Cardiac fibroblast (primary cell): ENCODE data around the gene PKLR.
A peak's percentile ranks its signal among the peaks of the same experiment; 100 is the strongest.

Experiments used
- DNase-seq, 2 donors: peaks; one replicate each; pipeline versions ENCODE4 v3.0.0 to v3.0.0-alpha.2; 2010; ENCODE audit warnings: low read depth in 2 of 2
- H3K4me3 ChIP-seq, 2 donors: replicated peaks in 1 of 2; 1 replicate in 1 of 2; 2 replicates in 1 of 2; pipeline ENCODE4 v1.5.1; 2011; ENCODE audit warnings: low read depth in 2 of 2, low read length in 2 of 2, mild to moderate bottlenecking in 2 of 2, moderate library complexity in 1 of 2
- CTCF ChIP-seq: IDR thresholded peaks from one replicate; pipeline ENCODE4 v1.5.1; 2011; ENCODE audit warnings: low read depth, mild to moderate bottlenecking, low read length, inconsistent platforms

The PKLR gene

GRCh38 chr1:155260276-155260675, 41.0 kb downstream of the PKLR start:
- H3K4me3 ChIP-seq: no peak overlapping the region
- TF ChIP-seq CTCF: no peak
- DNase-seq: no peak

GRCh38 chr1:155256058-155256852, 45.0 kb downstream of the PKLR start:
- H3K4me3 ChIP-seq: peak overlapping the region in 1 of 2 donors; percentile 76
- DNase-seq: no peak
- no peak for TF ChIP-seq CTCF

GRCh38 chr1:155255243-155256007, 45.8 kb downstream of the PKLR start, which contains the start of gene ENTREP3:
ENTREP3 (minus strand) TSS chr1:155255483; CDS start chr1:155254877, 606 bp downstream.
- peak within 1 kb of the TSS; percentile 76 to 81 for H3K4me3 ChIP-seq
- TF ChIP-seq CTCF: no peak
- peak; percentile 77 to 87 for DNase-seq

GRCh38 chr1:155254714-155255242, 46.5 kb downstream of the PKLR start:
- peak in 1 of 2 donors; percentile 19 for DNase-seq
- peak overlapping the region; percentile 76 to 81 for H3K4me3 ChIP-seq
- TF ChIP-seq CTCF: peak; percentile 0

- H3K4me3 ChIP-seq: peak overlapping the region; percentile 76 to 81
- no peak for DNase-seq
- no peak for TF ChIP-seq CTCF
Observed at GRCh38 chr1:155254228-155254713, 47.0 kb downstream of the PKLR start.

- no peak for TF ChIP-seq CTCF
- peak overlapping the region; percentile 76 to 81 for H3K4me3 ChIP-seq
- no peak for DNase-seq
Observed at GRCh38 chr1:155253797-155254196, 47.4 kb downstream of the PKLR start.
